GM12892 (cell line): ENCODE measurements around the gene SYPL1.

ENCODE experiments used
- POLR2A ChIP-seq: IDR thresholded peaks from 2 replicates; pipeline ENCODE4 v1.6.1; 2011; ENCODE audit warnings: low read depth, low read length, control low read depth
- POLR2AphosphoS5 ChIP-seq: IDR thresholded peaks from 2 replicates; pipeline ENCODE4 v1.6.1; 2011; ENCODE audit warnings: low read depth, low read length, control low read depth
- TAF1 ChIP-seq: IDR thresholded peaks from 2 replicates; pipeline ENCODE4 v1.6.1; 2011; ENCODE audit warnings: low read depth, mild to moderate bottlenecking, control low read depth, low read length, borderline replicate concordance

GRCh38 chr7:106082087-106082854, 29.8 kb downstream of the SYPL1 start:
- TF ChIP-seq POLR2A (no peak), TAF1 (no peak), POLR2AphosphoS5 (no peak)
